ENCODE results near the gene WNT9B.
A peak's percentile ranks its signal among the peaks of the same experiment; 100 is the strongest.

WNT9B gene

DNA sequence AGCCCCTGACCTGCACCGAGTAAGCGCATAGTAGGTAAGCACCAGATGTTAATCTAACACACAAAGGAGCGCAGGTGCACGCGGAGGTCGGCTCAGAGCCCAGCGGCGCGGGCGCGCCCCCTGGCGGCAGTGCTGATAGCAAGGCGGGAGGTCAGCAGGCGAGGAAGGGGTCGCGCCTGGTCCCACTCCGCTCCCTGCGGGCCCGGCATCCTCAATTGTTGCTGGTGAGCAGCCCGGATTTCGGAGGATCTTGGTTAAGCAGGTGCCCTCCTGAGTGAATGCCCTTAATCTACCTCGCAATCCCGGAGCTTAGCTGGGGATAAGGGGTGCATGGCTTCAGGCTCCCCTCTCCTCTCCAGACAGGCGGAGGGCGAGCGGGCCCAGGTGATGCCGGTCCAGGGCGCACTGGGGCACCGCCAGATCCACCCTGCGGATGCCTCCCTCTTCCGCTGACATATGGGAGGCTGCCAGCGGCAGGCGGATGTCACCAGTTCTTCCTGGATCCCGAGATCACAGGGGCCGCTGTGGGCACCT, 28.9 kb upstream of the WNT9B start:
- Histone ChIP-seq H3K4me1 (ENCODE audit: control insufficient read depth, insufficient read depth, low read length) (peaks cover 22% of the 10 kb centered on the region), H3K4me3 (ENCODE audit: low read depth, low read length) (peak overlapping the region; percentile 76; the same call in 1 of the 2 replicates), H3K9ac (ENCODE audit: low read length) (peak overlapping the region; percentile 96), H3K27ac (ENCODE audit: low read depth, low read length) (no peak overlapping the region; the same call in 1 of the 2 replicates), H3K9me3 (ENCODE audit: control insufficient read depth, insufficient read depth, low read depth, low read length) (no peaks in the 10 kb centered on the region), H3K27me3 (ENCODE audit: control insufficient read depth, insufficient read depth, low read length) (peaks cover 46% of the 10 kb centered on the region), H3K36me3 (ENCODE audit: control insufficient read depth, insufficient read depth, low read length) (no peaks in the 10 kb centered on the region)

GRCh38 chr17:46823657-46824056, 27.7 kb upstream of the WNT9B start:
- Histone ChIP-seq H3K27ac (ENCODE audit: low read depth, low read length) (no peak overlapping the region), H3K9ac (ENCODE audit: low read length) (no peak overlapping the region), H3K36me3 (ENCODE audit: control insufficient read depth, insufficient read depth, low read length) (no peaks in the 10 kb centered on the region), H3K4me1 (ENCODE audit: control insufficient read depth, insufficient read depth, low read length) (peaks cover 30% of the 10 kb centered on the region), H3K27me3 (ENCODE audit: control insufficient read depth, insufficient read depth, low read length) (peaks cover 37% of the 10 kb centered on the region), H3K9me3 (ENCODE audit: control insufficient read depth, insufficient read depth, low read depth, low read length) (no peaks in the 10 kb centered on the region), H3K4me3 (ENCODE audit: low read depth, low read length) (no peak overlapping the region)

DNA sequence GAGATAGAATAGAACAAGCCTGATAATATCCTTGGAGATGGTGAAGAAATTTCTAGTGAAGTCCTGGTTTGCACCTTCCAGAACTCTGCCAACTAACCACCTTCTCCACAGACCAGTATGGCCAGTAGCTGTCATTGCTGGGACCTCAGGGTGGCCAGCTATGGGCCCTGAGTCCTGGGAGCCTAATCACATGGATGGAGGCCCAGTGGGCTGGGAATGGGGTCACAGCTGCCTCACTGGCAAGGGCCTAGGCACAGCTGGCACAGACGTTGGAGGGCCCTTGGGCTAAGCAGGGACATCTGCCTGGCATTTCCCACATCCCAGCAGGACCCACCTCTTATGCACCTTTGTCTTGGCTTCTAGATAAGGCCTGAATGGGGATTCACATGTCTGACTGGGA, 25.3 kb upstream of the WNT9B start:
- no peak overlapping the region for H3K9ac ChIP-seq (ENCODE audit: low read length)

GRCh38 chr17:46827274-46827673, 24.1 kb upstream of the WNT9B start:
- no peak overlapping the region for H3K9ac ChIP-seq (ENCODE audit: low read length)
- no peaks in the 10 kb centered on the region for H3K9me3 ChIP-seq (ENCODE audit: control insufficient read depth, insufficient read depth, low read depth, low read length)
- H3K36me3 ChIP-seq (ENCODE audit: control insufficient read depth, insufficient read depth, low read length) = no peaks in the 10 kb centered on the region
- no peak overlapping the region for H3K27ac ChIP-seq (ENCODE audit: low read depth, low read length)
- H3K27me3 ChIP-seq (ENCODE audit: control insufficient read depth, insufficient read depth, low read length) = peaks cover 12% of the 10 kb centered on the region; the same call in 1 of the 2 replicates
- peaks cover 20% of the 10 kb centered on the region for H3K4me1 ChIP-seq (ENCODE audit: control insufficient read depth, insufficient read depth, low read length)
- H3K4me3 ChIP-seq (ENCODE audit: low read depth, low read length) = no peak overlapping the region

More for the DNA sequence above, 25.3 kb upstream of the WNT9B start:
- Histone ChIP-seq H3K9me3 (ENCODE audit: control insufficient read depth, insufficient read depth, low read depth, low read length) (no peaks in the 10 kb centered on the region), H3K4me1 (ENCODE audit: control insufficient read depth, insufficient read depth, low read length) (peaks cover 15% of the 10 kb centered on the region), H3K27ac (ENCODE audit: low read depth, low read length) (no peak overlapping the region), H3K4me3 (ENCODE audit: low read depth, low read length) (no peak overlapping the region), H3K36me3 (ENCODE audit: control insufficient read depth, insufficient read depth, low read length) (no peaks in the 10 kb centered on the region), H3K27me3 (ENCODE audit: control insufficient read depth, insufficient read depth, low read length) (peaks cover 15% of the 10 kb centered on the region)

DNA sequence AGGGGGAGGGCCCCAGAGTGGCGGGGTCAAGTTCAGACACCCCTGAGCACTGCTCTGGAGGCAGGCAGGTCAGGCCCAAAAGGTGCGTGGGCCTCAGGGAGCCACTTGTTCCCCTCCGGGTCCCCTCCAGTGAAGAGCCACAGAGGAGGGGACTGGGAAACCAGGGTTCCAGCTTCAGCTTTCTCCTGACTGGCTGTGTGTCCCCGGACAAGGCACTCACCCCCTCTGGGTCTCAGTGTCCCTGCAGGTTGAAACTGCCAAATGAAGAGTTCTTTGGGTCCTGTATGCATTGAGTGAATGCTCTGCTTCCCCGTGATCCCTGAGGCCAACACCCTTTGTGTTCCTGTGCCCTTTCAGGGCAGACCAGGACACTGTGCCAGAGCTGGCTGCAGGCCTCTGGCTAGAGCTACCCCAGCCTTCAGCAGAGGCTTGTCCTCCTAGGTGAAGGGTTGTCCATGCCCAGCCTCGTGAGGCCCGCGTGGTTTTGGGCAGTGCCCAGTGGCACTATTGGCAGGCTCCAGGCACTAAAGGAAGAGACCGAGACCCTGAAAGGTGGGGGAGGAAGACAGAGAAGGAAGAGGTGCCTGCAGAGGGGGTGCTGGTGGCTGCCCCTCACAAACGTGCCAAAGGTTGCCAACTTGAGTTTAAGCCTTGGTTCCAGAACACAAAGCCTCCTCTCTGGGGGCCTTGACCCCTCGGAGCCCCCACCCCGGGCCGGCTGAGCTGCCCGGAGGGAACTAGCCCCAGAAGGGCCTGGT, 19.6 kb upstream of the WNT9B start:
- Histone ChIP-seq H3K4me3 (ENCODE audit: low read depth, low read length) (no peak overlapping the region), H3K36me3 (ENCODE audit: control insufficient read depth, insufficient read depth, low read length) (no peaks in the 10 kb centered on the region), H3K9ac (ENCODE audit: low read length) (no peak overlapping the region)

DNA sequence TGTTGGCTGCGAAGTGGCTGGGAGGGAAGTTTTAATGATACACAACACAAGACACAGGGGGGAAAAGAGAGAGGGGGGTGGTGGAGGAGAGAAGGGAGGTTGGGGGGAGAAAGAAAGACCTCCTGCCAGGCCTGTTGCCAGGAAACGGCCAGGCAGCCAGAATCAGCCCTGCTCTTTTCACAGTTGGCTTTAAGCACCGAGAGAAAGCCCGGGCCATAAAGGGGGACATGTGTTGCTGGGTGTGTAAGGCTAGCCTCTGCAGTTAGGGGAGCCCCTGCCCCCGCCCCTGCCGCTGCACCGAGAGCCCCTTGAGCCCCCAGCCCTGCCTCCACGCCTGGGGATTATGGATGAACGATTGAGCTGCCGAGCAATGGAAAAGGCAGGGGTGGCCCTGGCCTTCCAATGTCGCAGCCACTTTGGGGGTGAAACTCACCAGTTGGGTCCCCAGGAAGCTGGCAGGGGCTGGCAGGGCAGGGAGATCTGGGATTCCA, 19.0 kb upstream of the WNT9B start:
- peaks cover 11% of the 10 kb centered on the region; the same call in 1 of the 2 replicates for H3K27me3 ChIP-seq (ENCODE audit: control insufficient read depth, insufficient read depth, low read length)
- H3K4me1 ChIP-seq (ENCODE audit: control insufficient read depth, insufficient read depth, low read length) = peaks cover 45% of the 10 kb centered on the region
- H3K9ac ChIP-seq (ENCODE audit: low read length) = no peak overlapping the region
- peak overlapping the region; percentile 25; the same call in 1 of the 2 replicates for H3K4me3 ChIP-seq (ENCODE audit: low read depth, low read length)
- H3K9me3 ChIP-seq (ENCODE audit: control insufficient read depth, insufficient read depth, low read depth, low read length) = no peaks in the 10 kb centered on the region
- H3K27ac ChIP-seq (ENCODE audit: low read depth, low read length) = peak overlapping the region; percentile 11; the same call in 1 of the 2 replicates
- H3K36me3 ChIP-seq (ENCODE audit: control insufficient read depth, insufficient read depth, low read length) = no peaks in the 10 kb centered on the region

More for the DNA sequence above, 19.6 kb upstream of the WNT9B start:
- Histone ChIP-seq H3K9me3 (ENCODE audit: control insufficient read depth, insufficient read depth, low read depth, low read length) (no peaks in the 10 kb centered on the region), H3K4me1 (ENCODE audit: control insufficient read depth, insufficient read depth, low read length) (peaks cover 45% of the 10 kb centered on the region), H3K27me3 (ENCODE audit: control insufficient read depth, insufficient read depth, low read length) (peaks cover 11% of the 10 kb centered on the region; the same call in 1 of the 2 replicates), H3K27ac (ENCODE audit: low read depth, low read length) (no peak overlapping the region; the same call in 1 of the 2 replicates)

DNA sequence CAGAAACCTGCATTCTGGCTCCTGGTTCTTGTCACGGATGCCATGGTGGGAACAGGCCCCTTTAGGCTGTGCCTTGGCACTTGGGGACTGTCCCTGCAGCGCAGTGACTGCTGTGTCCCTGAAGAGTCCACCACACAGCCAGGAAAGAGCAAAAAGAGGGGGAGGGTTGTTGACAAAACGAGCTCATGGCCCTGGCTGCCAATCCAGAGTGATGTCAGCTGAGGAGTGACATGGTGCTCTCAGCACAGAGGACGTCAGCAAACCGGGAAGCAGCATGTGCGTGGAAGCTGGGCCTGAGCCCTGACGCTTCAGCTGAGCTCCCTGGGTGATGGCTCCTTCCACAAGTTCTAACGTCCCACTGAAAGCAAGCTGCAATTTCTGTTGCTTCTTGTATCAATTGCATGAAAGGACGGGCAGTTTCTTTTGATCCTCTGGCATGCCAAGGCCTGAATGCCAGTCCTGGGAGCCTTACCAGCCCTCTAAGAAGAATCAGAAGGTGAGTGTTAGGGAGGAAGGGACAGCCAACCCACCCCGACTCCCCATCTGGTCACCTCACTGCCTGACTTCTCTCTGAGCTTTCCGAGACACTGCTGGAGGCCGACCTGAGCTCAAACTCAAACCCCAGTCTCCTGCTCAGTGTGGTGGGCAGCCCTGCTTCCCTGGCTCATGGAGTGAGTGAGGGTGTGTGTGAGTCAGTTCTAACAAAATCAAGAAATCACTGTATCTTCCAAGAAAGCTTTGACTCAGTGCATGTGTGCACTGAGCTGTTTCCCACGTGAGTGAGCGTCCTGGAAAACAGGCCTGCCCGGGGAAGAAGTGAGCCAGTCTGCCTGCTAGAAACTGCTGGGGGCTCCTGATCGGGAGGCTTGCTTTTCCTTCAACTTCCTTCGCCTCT, 18.2 kb upstream of the WNT9B start:
- Histone ChIP-seq H3K9ac (ENCODE audit: low read length) (no peak overlapping the region), H3K27me3 (ENCODE audit: control insufficient read depth, insufficient read depth, low read length) (peaks cover 11% of the 10 kb centered on the region; the same call in 1 of the 2 replicates), H3K4me3 (ENCODE audit: low read depth, low read length) (no peak overlapping the region)

DNA sequence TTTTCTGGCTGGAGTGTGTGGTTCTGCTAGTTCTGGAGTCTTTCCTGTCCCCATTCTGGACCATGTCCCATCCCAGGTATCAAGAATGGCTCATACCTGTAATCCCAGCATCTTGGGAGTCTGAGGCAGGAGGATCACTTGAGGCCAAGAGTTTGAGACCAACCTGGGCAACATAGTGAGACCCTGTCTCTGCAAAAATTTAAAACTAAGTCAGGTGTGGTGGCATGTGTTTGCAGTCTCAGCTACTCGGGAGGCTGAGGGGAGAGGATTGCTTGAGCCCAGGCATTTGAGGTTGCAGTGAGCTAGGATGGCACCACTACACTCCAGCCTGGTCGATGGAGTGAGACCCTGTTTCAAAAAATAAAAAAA, 17.6 kb upstream of the WNT9B start:
- no peak overlapping the region for H3K27ac ChIP-seq (ENCODE audit: low read depth, low read length)
- no peak overlapping the region for H3K9ac ChIP-seq (ENCODE audit: low read length)
- no peaks in the 10 kb centered on the region for H3K9me3 ChIP-seq (ENCODE audit: control insufficient read depth, insufficient read depth, low read depth, low read length)
- peaks cover 11% of the 10 kb centered on the region; the same call in 1 of the 2 replicates for H3K27me3 ChIP-seq (ENCODE audit: control insufficient read depth, insufficient read depth, low read length)
- no peak overlapping the region for H3K4me3 ChIP-seq (ENCODE audit: low read depth, low read length)
- H3K4me1 ChIP-seq (ENCODE audit: control insufficient read depth, insufficient read depth, low read length) = peaks cover 36% of the 10 kb centered on the region
- no peaks in the 10 kb centered on the region for H3K36me3 ChIP-seq (ENCODE audit: control insufficient read depth, insufficient read depth, low read length)

More for the DNA sequence above, 18.2 kb upstream of the WNT9B start:
- peaks cover 42% of the 10 kb centered on the region for H3K4me1 ChIP-seq (ENCODE audit: control insufficient read depth, insufficient read depth, low read length)
- H3K36me3 ChIP-seq (ENCODE audit: control insufficient read depth, insufficient read depth, low read length) = no peaks in the 10 kb centered on the region
- H3K9me3 ChIP-seq (ENCODE audit: control insufficient read depth, insufficient read depth, low read depth, low read length) = no peaks in the 10 kb centered on the region
- H3K27ac ChIP-seq (ENCODE audit: low read depth, low read length) = peak overlapping the region; percentile 11; the same call in 1 of the 2 replicates

- H3K27ac ChIP-seq (ENCODE audit: low read depth, low read length) = no peak overlapping the region
Observed at GRCh38 chr17:46834846-46835245, 16.5 kb upstream of the WNT9B start.

GRCh38 chr17:46836500-46836899, 14.9 kb upstream of the WNT9B start:
- no peaks in the 10 kb centered on the region for H3K9me3 ChIP-seq (ENCODE audit: control insufficient read depth, insufficient read depth, low read depth, low read length)
- H3K4me1 ChIP-seq (ENCODE audit: control insufficient read depth, insufficient read depth, low read length) = peaks cover 32% of the 10 kb centered on the region
- H3K9ac ChIP-seq (ENCODE audit: low read length) = no peak overlapping the region
- no peaks in the 10 kb centered on the region for H3K36me3 ChIP-seq (ENCODE audit: control insufficient read depth, insufficient read depth, low read length)
- H3K27me3 ChIP-seq (ENCODE audit: control insufficient read depth, insufficient read depth, low read length) = peaks cover 14% of the 10 kb centered on the region
- no peak overlapping the region for H3K27ac ChIP-seq (ENCODE audit: low read depth, low read length)
- no peak overlapping the region for H3K4me3 ChIP-seq (ENCODE audit: low read depth, low read length)

More at GRCh38 chr17:46834846-46835245, 16.5 kb upstream of the WNT9B start:
- peaks cover 11% of the 10 kb centered on the region; the same call in 1 of the 2 replicates for H3K27me3 ChIP-seq (ENCODE audit: control insufficient read depth, insufficient read depth, low read length)
- no peaks in the 10 kb centered on the region for H3K36me3 ChIP-seq (ENCODE audit: control insufficient read depth, insufficient read depth, low read length)
- peaks cover 36% of the 10 kb centered on the region for H3K4me1 ChIP-seq (ENCODE audit: control insufficient read depth, insufficient read depth, low read length)
- H3K4me3 ChIP-seq (ENCODE audit: low read depth, low read length) = no peak overlapping the region
- no peak overlapping the region for H3K9ac ChIP-seq (ENCODE audit: low read length)
- H3K9me3 ChIP-seq (ENCODE audit: control insufficient read depth, insufficient read depth, low read depth, low read length) = no peaks in the 10 kb centered on the region
